PC-3 (cell line): ENCODE results near the gene APBA2. TPM values are rescaled to one million over a fixed set of nuclear protein-coding genes. Genes with fewer than 3 reads are reported as not detected.

Source experiments
- ATAC-seq: fragments of 200-7000 bp; cut with Tn5 transposase; 2 replicates; pipeline ENCODE4 v1.9.1; 2020; ENCODE audit warnings: mild to moderate bottlenecking, moderate library complexity
- BruUV-seq: library from RNA; stranded (reverse); fragments of 400-500 nt; replicated peaks from 2 replicates; lab custom pipeline; 2021; lab: Mats Ljungman, UMichigan
- CTCF ChIA-PET: fragments of 300-600 bp; sonication (Branson Sonifier 250); formaldehyde crosslinking; loops from one replicate; lab custom pipeline; 2022; ENCODE audit warnings: antibody characterized with exemption; lab: Charles Lee
- POLR2A ChIA-PET: fragments of 300-600 bp; sonication (Branson Sonifier 250); formaldehyde crosslinking; loops from one replicate; lab custom pipeline; 2022; ENCODE audit warnings: antibody characterized with exemption; ENCODE audit not compliant: unreplicated experiment; lab: Charles Lee
- DNase-seq: peaks from one replicate; pipeline ENCODE4 v3.0.0-alpha.2; 2015
- H2AFZ ChIP-seq: fragments of 300-600 bp; sonication (generic); 2 replicates; pipeline ENCODE4 v1.6.0; 2016; ENCODE audit warnings: antibody characterized with exemption, low read length
- H3F3A ChIP-seq: fragments of 300-600 bp; sonication (generic); one replicate; pipeline ENCODE4 v1.6.0; 2017; ENCODE audit warnings: antibody characterized with exemption, low read length, control low read depth, mild to moderate bottlenecking; ENCODE audit not compliant: unreplicated experiment
- H3K27ac ChIP-seq: fragments of 300-600 bp; sonication (generic); 2 replicates; pipeline ENCODE4 v1.5.1; 2016; ENCODE audit warnings: mild to moderate bottlenecking, low read length
- H3K27me3 ChIP-seq: fragments of 300-600 bp; sonication (generic); 2 replicates; pipeline ENCODE4 v1.6.1; 2016; ENCODE audit warnings: low read length, mixed read lengths
- H3K36me3 ChIP-seq: fragments of 300-600 bp; sonication (generic); 2 replicates; pipeline ENCODE4 v1.6.1; 2016; ENCODE audit warnings: low read depth, mixed run types, low read length, mixed read lengths
- H3K4me1 ChIP-seq: fragments of 300-600 bp; sonication (generic); 2 replicates; pipeline ENCODE4 v1.5.1; 2016; ENCODE audit warnings: low read length; ENCODE audit not compliant: insufficient read depth
- H3K4me2 ChIP-seq: fragments of 300-600 bp; sonication (generic); 2 replicates; pipeline ENCODE4 v1.6.0; 2016; ENCODE audit warnings: low read length
- H3K4me3 ChIP-seq: fragments of 300-600 bp; sonication (generic); 2 replicates; pipeline ENCODE4 v1.5.1; 2016; ENCODE audit warnings: mild to moderate bottlenecking, low read length, mixed read lengths
- H3K79me2 ChIP-seq: fragments of 300-600 bp; sonication (generic); 2 replicates; pipeline ENCODE4 v1.6.1; 2017; ENCODE audit warnings: low read length, mixed read lengths
- H3K9ac ChIP-seq: fragments of 300-600 bp; sonication (generic); 2 replicates; pipeline ENCODE4 v1.6.0; 2016; ENCODE audit warnings: mild to moderate bottlenecking, low read length
- H3K9me2 ChIP-seq: fragments of 300-600 bp; sonication (generic); replicated peaks from 2 replicates; pipeline ENCODE4 v1.6.1; 2016; ENCODE audit warnings: mixed run types, low read length, mixed read lengths
- H3K9me3 ChIP-seq: fragments of 300-600 bp; sonication (generic); 2 replicates; pipeline ENCODE4 v1.6.1; 2016; ENCODE audit warnings: low read length, mixed read lengths
- H4K20me1 ChIP-seq: fragments of 300-600 bp; sonication (generic); 2 replicates; pipeline ENCODE4 v1.6.1; 2016; ENCODE audit warnings: low read length, mixed read lengths
- EZH2 ChIP-seq: fragments of 300-600 bp; sonication (generic); IDR thresholded peaks from one replicate; pipeline ENCODE4 v1.6.1; 2017; ENCODE audit warnings: antibody characterized with exemption, mild to moderate bottlenecking, low read length; ENCODE audit not compliant: unreplicated experiment
- EZH2phosphoT487 ChIP-seq: fragments of 300-600 bp; sonication (generic); IDR thresholded peaks from 2 replicates; pipeline ENCODE4 v1.6.1; 2018; ENCODE audit warnings: mild to moderate bottlenecking, antibody characterized with exemption, low read length, borderline replicate concordance
- intact Hi-C: fragments of 100-400 bp; cut with micrococcal nuclease; formaldehyde crosslinking; loops from 2 replicates; pipeline ENCODE4 v1.9.0; 2023
- total RNA-seq: library from RNA; depleted of rRNA; stranded (reverse); fragments of >200 nt; gene quantifications from 2 replicates; pipeline ENCODE4 v1.2.3, GENCODE V29; 2014
- TF ChIP-seq, protein P1 (sequence below): fragments of 300-600 bp; sonication (generic); conservative IDR thresholded peaks from 2 replicates; pipeline ENCODE4 v1.5.1; 2017; ENCODE audit warnings: antibody characterized with exemption, low read depth, mild to moderate bottlenecking, low read length

APBA2 gene
- total RNA-seq, 1 experiment from 2014 or later, result 61.7 TPM

DNA sequence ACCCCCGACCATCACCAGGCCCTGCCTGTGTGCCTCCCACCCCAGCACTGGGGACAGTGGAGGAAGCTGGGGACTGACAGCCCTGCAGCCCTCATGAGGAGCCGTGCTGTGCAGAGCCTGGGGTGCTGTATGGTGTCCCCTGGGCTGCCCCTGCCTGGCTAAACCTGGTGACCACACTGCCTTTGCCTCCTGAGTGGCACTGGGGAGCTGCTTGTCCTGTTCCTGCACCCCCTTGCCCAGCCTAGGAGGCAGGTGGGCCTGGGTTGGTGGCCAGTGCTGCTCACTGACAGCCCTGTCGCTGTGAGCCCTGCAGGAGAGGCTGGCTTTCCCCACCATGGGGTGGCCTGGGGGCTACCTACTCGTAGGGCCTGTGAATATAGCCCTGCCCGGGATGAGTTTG, 224.4 kb downstream of the APBA2 start:
- Histone ChIP-seq H3K4me2 (no peak overlapping the region), H3K4me1 (no peaks in the 10 kb centered on the region), H3K79me2 (no peaks in the 10 kb centered on the region), H3K9me3 (no peaks in the 10 kb centered on the region), H3K27ac (no peak overlapping the region), H2AFZ (no peak overlapping the region), H3K36me3 (no peaks in the 10 kb centered on the region), H3F3A (no peaks in the 10 kb centered on the region), H3K27me3 (no peaks in the 10 kb centered on the region), H4K20me1 (no peaks in the 10 kb centered on the region), H3K9me2 (no peaks in the 10 kb centered on the region), H3K9ac (no peak overlapping the region), H3K4me3 (no peak overlapping the region)
- intact Hi-C loops, result no loop called here
- ChIA-PET POLR2A (no interaction called here), CTCF (no interaction called here)
- TF ChIP-seq, protein P1, sequence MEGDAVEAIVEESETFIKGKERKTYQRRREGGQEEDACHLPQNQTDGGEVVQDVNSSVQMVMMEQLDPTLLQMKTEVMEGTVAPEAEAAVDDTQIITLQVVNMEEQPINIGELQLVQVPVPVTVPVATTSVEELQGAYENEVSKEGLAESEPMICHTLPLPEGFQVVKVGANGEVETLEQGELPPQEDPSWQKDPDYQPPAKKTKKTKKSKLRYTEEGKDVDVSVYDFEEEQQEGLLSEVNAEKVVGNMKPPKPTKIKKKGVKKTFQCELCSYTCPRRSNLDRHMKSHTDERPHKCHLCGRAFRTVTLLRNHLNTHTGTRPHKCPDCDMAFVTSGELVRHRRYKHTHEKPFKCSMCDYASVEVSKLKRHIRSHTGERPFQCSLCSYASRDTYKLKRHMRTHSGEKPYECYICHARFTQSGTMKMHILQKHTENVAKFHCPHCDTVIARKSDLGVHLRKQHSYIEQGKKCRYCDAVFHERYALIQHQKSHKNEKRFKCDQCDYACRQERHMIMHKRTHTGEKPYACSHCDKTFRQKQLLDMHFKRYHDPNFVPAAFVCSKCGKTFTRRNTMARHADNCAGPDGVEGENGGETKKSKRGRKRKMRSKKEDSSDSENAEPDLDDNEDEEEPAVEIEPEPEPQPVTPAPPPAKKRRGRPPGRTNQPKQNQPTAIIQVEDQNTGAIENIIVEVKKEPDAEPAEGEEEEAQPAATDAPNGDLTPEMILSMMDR, result no peak
- TF ChIP-seq EZH2 (no peak), EZH2phosphoT487 (no peak)
- no TSS peak for BruUV-seq
- DNase-seq (no peak), ATAC-seq (no peak)

DNA sequence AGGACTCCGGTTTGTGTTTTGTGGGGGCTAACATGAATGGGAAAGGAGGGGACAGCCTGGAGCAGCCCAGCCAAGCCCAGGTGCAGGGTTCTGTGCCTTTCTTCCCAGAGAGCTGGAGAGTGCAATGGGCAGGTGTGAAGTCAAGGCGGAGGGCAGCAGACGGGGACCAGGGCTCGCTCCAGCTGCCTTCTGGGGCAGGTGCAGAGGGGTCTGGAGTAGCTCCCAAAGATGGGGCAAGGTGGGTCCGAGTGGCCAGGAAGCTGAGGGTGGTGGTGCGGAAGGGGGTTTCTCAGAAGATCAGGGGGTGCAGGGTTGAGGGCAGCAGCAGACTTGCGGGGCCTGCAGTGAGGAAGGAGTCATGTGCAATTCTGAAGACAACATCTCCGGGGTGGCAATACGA, 225.0 kb downstream of the APBA2 start:
- H3K4me3 ChIP-seq, result no peak overlapping the region
- ChIA-PET CTCF (no interaction called here), POLR2A (no interaction called here)
- H3F3A ChIP-seq, result no peaks in the 10 kb centered on the region
- H3K27ac ChIP-seq, result no peak overlapping the region
- no TSS peak for BruUV-seq
- ATAC-seq, result no peak
- intact Hi-C loops, result no loop called here
- H3K4me2 ChIP-seq, result no peak overlapping the region
- no peaks in the 10 kb centered on the region for H3K4me1 ChIP-seq
- no peaks in the 10 kb centered on the region for H4K20me1 ChIP-seq
- no peak for TF ChIP-seq EZH2
- TF ChIP-seq, protein P1, result no peak
- no peak for TF ChIP-seq EZH2phosphoT487
- no peaks in the 10 kb centered on the region for H3K9me2 ChIP-seq
- no peaks in the 10 kb centered on the region for H3K36me3 ChIP-seq
- no peaks in the 10 kb centered on the region for H3K79me2 ChIP-seq
- H2AFZ ChIP-seq, result no peak overlapping the region
- no peak overlapping the region for H3K9ac ChIP-seq
- DNase-seq, result no peak
- H3K27me3 ChIP-seq, result no peaks in the 10 kb centered on the region
- no peaks in the 10 kb centered on the region for H3K9me3 ChIP-seq

DNA sequence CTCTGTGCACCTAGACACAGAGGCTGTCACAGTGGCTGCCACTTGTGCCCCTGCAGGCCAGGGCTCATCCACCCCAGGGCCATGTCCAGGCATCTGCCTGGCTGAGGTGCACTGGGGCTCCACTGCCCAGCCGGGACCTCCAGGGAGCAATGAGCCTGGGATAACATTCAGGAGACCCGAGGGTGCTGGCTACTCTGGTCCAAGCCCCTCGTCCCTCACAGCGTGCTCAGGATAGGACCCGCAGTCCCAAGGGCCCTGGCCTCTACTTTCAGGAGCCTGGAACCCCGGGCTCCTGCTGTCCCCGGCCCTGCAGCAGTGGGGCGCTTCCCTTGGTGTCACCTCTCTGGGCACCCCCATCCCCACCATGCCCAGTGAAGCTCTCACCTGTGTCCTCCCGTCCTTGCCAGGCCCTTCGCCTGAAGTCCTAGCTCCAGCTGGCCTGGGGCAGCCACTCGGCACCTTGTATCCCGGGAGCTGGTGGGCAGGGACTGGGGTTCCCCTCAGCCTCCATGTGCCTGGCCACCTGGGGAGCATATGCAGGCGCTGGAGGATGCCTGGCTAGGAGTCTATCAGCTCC, 226.0 kb downstream of the APBA2 start:
- H3K4me3 ChIP-seq, result no peak overlapping the region
- POLR2A ChIA-PET, result no interaction called here
- no TSS peak for BruUV-seq

More for the DNA sequence above, 226.0 kb downstream of the APBA2 start:
- no peaks in the 10 kb centered on the region for H3F3A ChIP-seq
- H3K9me3 ChIP-seq, result no peaks in the 10 kb centered on the region
- ATAC-seq (no peak), DNase-seq (no peak)
- no peaks in the 10 kb centered on the region for H3K4me1 ChIP-seq
- no peak overlapping the region for H3K27ac ChIP-seq
- H3K36me3 ChIP-seq, result no peaks in the 10 kb centered on the region
- no peaks in the 10 kb centered on the region for H3K27me3 ChIP-seq
- no peaks in the 10 kb centered on the region for H3K79me2 ChIP-seq
- TF ChIP-seq, protein P1, result no peak
- TF ChIP-seq EZH2, result no peak
- no peak for TF ChIP-seq EZH2phosphoT487
- H4K20me1 ChIP-seq, result no peaks in the 10 kb centered on the region
- H3K4me2 ChIP-seq, result no peak overlapping the region
- no peak overlapping the region for H2AFZ ChIP-seq
- H3K9ac ChIP-seq, result no peak overlapping the region
- CTCF ChIA-PET, result no interaction called here
- H3K9me2 ChIP-seq, result no peaks in the 10 kb centered on the region
- intact Hi-C loops, result no loop called here
